ENCODE results near the gene MRPL43.

The MRPL43 gene

DNA sequence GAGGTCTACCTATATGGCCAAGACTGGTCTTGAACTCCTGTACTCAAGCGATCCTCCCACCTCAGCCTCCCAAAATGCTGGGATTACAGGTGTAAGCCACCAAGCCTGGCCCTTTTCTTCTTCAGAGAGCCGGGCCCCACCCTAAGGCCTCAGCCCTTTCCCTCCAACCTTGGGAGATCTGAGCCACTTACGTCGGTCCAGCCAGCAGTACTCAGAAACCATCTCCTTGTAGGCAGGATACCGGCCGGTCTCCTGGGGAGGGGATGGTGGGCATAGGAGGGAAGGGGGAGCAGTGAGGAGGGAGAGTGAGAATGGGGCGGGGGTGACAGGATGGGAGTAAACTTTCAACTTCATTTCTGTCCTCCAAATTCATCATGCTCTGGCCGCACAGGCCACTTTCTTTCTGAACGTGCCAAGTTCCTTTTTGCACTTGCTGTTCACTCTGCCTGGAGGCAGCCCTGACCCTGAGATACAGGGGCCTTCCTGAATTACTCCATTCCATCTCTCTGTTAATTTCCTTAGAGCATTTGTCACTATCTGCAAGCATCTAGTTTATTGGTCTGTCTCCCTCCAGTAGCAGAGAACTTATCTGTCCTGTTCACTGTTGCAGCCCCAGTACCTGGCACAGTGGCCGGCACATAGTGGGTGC is 33.3 kb upstream of the MRPL43 start:
- in situ Hi-C loops (cut with HindIII; ENCODE audit: low sequenced_read_pairs), result no loop called here

DNA sequence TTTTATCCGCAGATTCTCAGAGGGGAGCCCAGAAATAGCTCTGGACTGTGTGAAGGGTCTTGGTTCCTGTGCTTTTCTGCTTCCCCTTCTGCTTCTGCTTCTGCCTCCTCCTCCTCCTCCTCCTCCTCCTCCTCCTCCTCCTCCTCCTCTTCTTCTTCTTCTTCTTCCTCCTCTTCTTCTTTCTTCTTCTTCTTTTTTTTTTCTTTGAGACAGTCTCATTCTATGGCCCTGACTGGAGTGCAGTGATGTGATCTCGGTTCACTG is 32.1 kb upstream of the MRPL43 start:
- in situ Hi-C loops (cut with HindIII; ENCODE audit: low sequenced_read_pairs), result no loop called here

DNA sequence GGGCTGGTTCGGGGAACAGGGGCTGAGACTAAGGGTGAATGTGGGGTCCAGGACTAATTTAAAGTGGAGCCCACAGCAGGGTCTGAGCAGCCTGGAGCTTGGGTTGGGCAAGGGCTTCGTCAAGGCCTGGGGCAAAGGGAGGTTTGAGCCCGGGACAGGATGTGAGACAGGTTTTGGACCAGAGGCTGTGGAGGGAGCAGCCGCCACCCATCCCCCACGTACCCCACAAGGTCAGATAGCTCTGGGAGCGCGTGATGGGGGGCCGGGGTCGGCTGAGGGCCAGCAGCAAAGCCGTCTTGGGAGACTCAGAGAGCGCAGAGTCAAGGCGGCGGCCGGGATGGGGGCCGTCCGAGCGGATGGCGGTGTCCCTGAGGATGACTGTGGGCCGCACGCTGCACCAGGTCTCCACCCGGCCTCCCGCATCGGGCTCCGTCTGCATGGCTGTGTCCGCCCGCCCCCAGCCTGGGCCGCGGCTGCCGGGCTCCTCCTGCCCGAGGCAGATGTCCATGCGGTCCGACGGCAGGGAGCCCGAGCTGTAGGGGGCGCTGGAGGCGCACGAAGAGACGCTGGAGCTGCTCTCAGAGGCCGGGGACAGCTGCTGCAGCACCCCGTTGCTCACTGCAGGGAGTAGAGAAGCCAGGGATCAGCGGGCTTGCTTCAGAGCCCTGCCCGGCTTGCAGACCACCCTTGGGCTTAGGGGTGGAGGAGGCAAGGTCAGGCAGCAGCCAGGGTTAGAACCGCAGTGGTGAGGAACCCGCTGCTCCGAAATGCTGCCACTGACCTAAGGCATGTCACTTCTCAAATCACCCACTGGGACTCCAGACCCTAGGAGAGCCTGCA is 31.5 kb upstream of the MRPL43 start:
- in situ Hi-C loops (cut with HindIII; ENCODE audit: low sequenced_read_pairs), result no loop called here

DNA sequence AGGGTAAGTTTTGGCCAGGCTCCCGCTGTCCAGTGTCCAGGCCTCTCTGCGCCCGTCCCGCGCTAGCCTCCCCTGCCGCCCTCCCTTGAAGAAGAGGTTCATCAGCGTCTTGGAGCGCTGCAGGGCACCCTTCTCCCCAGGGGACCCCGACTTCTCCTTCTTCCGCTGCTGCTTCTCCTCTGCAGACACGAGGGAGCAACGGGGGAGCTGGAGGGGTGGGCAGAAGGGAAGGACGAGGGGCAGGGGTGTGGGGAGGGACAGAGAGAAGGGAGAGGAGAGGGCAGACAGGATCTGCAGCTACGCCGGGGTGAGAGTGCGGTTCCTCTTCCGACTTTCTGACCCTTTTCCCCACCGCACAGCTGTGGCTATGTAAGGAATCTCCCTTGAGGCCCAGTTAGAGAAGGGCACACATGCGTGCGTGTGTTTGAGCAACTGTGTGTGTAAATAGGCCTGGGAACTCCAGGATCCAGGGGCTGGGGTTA is 30.9 kb upstream of the MRPL43 start:
- in situ Hi-C loops (cut with HindIII; ENCODE audit: low sequenced_read_pairs), result no loop called here

DNA sequence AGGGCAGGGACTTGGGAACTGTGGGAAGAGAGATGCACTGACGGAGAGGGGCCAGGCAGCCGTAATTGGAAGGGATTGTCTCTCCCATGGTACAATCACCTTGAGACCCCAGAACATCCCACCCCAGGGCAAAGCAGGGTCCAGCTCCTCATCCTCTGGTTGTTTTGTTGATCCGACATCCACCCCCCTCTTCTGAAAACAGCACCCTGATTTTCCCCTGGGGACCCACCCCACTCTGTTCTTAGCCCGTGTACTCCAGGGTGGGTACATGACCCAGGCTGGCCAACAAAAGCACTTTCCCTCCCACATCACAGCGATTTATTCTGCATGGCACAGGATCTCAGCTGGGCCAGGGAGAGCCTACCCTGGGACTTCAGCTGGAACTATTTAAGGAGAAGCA is 29.5 kb upstream of the MRPL43 start:
- in situ Hi-C loops (cut with HindIII; ENCODE audit: low sequenced_read_pairs), result no loop called here

DNA sequence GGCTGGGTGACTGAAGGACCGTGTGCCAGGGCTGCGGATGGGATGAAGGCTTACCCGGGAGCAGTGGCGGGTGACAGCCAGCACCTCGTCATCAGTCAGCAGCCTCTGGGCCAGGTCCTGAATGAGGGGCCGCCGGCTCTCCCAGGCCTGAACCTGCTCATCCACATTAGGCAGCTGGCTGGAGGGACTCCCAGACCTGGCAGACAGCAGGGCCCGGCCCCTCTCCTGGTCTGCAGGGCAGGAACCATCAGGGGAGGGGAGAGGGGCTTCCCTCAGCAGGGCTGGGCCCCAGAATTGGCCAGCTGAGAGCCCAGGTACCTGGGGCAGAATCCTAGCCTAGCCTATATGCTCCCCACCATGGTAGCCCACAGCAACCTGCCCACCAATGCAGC is 28.3 kb upstream of the MRPL43 start:
- in situ Hi-C loops (cut with HindIII; ENCODE audit: low sequenced_read_pairs), result no loop called here

DNA sequence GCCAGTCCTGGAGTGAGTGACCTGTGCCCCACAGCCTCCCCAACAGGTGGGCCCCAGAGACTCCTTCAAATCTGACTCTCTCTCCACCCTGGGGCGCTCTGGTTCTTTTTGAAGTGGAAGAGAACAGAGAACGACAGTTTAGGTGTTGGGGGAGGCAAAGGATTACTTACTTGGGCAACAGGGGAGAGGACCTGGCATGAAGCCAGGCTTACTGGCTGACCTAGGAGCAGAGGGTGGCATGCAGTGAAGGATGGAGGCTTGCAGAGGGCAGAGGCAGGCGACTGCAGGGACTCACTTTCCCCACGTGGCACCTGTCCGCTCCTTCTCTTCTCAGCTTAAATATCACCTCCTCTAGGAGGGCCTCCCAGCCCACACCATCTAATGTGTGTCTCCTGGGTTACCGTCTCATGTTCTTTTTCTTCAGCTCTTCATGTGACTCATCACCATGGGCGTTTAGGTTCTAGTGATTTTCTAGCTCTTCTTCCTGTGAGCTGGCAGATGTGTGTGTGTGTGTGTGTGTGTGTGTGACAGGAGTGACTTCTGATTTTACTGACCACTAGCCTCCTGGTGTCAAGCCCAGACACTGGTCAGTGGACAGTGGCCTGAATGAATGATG is 27.8 kb upstream of the MRPL43 start:
- in situ Hi-C loops (cut with HindIII; ENCODE audit: low sequenced_read_pairs), result no loop called here

DNA sequence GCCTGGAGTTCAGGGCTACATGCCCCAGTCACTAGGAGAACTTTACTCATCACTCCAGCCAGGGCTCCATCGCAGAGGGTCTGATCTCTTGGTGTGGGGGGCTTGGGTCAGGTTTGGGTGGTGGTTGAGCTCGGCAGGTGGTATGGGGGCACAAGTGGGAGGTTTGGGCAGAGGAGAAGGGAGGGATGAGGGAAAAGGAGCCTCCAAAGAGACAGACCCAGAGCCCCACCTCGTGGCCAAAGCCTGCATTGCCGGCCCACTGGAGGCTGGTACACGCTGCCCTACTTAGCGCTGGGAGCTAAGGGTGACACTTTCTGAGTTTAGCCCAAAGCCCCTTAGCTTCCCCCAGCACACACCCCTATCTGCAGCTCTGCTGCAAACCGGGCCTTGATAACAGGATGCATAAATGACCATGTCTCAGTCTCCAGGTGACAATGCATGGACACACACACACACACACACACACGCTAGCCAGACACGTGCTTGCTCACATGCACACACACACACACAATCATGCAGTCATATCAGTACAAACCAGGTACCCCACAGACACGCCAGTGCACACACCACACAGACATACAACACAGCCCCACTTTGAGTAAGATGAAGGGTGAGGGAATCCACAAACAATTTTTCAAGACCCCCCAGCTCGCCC is 27.1 kb upstream of the MRPL43 start:
- in situ Hi-C loops (cut with HindIII; ENCODE audit: low sequenced_read_pairs), result no loop called here

DNA sequence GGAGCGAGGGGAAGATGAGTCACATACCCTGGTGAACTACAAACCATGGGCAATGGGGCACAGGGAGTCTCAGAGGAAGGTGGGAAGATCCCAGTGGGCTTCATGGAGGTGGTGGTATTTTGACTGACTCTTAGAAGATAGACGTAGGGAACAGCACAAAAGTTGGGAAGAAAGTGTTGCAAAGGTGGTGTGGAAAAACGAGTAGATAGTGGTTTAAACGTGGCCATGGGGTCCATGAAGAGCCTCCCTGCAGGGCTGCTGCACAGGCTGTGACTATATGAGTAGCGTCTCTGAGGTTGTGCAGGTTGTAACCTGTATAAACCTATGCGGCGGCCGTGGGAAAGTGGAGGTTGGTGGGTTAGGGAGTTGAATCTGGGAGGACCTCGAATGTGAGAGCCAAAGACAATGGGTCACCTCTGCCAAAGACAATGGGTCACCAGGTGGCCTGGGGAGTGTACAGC is 26.1 kb upstream of the MRPL43 start:
- in situ Hi-C loops (cut with HindIII; ENCODE audit: low sequenced_read_pairs), result no loop called here

DNA sequence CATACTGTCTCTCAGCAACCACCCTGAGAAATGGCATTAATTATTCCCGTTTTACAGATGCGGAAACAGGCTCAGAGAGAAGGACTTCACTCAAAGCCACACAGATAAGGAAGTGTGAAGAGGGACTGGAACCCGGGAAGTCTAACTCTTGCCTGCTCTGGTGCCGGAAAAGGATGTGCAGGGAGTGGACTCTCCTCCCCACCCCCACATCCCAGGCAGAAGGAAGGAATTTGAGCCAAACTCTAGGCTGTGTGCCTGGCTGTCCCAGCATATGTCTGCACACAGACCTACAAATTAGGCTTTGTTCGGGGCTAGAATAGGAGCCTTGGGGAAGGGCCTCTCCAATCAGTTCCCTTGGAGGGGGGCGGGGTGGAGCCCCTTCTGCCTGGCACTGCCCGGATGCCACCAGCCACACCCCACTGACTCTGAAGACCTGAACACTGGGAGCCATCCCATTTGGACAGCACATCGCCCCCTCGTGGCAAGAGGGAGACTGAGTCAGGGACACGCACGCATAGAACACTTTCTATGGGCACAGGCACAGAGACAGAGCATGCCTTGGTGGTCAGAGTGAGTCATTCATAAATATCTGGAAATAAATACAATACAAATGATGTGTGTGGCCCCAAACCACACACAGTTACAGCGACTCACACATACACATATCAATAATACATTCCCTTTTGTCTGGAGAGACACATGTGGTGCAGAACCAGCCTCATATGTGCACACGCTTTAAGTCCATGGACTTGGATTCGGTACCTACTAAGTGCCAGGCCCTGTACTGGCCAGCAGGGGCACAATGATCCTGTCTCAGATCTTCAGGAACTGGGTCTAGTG is 25.4 kb upstream of the MRPL43 start:
- in situ Hi-C loops (cut with HindIII; ENCODE audit: low sequenced_read_pairs), result no loop called here

DNA sequence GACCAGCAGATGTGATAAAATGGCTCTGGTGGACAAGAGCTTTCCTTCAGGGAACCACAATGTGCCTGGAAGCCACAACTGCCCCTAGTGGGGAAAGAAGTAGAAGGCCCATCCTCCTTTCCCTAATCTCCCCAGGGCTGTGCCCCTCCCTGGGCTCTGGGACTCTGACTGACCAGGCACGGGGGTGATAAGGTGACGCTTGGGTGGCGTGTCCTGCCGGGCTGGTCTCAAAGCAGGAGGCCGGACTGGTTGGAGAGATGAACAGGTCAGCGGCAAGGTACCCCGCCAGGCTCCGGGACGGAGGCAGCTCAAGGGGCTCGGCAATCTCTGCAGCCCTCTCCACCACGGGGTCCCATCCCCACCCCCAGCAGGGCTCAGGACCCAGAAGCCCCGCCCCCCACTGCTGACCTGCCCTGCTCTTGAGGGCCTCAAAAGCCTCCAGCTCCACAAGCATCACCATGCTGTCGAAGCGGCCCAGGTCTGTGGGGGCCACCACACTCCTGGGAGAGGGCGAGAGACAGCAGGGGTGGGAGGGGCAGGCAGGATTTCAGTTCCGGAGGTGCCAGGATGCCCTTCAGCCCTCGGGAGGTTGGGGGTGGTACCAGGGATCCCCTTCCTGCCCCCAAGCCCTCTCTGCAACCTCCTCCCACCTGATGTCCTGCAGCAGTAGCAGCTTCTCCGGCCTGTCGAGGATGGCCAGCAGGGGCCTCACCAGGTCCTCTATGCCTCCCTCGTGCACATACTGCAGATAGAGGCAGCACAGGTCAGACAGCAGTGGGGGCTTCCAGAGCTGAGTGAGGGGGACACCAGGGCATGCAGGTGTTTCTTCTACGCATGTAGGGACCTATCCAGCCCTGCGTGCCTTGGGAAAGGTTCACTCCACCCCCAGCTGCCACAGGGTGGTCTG is 24.5 kb upstream of the MRPL43 start:
- in situ Hi-C loops (cut with HindIII; ENCODE audit: low sequenced_read_pairs), result no loop called here

DNA sequence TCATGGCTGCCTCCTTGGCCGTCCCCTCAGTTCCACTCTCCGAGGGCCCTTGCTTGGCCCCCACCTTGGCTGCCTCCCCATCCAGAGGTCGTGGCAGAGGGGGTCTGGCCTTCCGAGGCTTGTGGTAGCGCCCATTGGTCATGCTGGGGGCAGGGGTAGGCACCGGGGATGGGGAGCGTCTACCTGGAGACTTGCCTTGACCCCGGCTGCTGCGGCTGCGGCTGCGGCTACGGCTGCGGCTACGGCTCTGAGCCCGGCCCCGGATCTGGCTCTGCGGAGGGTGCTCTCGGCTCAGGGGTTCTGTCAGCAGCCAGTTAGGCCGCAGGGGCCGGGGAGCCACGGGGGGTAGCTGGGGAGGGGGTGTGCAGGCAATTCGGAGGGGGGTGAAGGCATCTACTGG is 23.0 kb upstream of the MRPL43 start:
- in situ Hi-C loops (cut with HindIII; ENCODE audit: low sequenced_read_pairs), result no loop called here

DNA sequence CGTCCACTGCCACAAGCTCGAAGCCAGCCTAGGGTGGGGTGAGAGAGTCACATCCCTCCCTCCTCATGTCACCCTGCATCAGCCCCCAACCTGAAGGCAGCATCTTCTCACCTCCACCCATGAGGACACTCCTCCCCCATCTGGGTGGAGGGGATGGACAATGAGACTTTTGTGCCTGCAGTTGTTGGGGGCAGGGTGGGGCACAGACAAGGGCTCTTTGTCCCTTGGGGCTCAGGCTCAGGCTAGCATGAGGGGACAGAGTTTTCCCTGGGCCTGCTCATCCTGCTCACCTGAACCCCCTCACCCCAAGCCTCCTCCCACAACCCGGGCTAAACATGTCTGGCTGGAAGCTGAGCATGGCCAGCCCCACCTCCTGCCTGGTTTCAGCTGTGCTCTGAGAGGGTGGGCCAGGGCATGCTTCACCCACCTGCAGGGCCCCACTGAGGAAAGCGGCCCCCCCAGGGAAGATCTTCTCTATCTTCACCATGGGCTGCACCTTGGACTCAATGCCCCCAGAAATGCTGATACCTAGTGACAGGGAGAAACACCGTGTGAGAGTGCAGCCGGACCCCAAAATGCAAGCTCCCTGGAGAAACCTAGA is 21.6 kb upstream of the MRPL43 start:
- in situ Hi-C loops (cut with HindIII; ENCODE audit: low sequenced_read_pairs), result no loop called here

DNA sequence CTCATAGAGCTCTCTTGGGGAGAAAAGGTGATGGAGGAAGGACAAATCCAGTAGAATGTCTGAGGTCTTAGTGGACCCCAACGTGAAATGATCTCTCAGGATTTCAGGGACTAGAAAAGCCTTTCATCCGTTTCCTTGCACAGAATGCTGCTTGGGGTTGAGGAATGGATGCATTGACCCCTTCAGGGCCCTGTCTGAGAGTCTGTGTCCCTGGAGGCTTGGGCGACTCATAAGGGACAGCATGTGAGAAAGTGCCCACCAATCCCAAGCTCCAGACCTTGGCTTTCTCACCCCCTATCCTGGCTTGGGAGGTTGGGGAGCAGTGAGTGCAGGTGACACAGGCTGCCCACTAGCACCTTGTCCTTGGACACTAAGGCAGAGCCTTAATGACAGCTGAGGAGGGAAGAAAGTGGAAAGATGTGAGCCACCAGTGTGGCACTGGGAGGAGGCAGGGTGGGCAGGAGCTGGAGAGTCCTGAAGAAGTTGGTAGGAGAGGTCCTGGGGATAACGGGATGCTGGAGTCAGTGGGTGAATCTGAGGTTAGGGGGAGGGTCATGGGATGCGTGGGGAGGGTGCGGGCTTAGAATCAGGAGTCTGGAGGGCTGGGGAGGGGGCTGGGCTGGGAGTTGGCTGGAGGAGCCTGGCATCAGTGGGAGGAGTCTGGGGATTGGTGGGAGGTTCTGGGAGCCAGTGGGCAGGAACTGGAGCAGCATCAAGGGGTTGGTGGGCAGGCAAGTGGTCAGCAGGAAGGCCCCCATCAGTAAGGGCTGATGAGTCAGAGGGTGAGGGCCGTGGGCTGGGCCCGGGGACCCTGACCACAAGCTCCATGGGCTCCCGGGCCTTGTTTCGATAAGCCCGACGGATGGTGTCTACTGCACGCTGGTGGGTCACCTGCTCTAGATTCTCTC is 20.9 kb upstream of the MRPL43 start:
- in situ Hi-C loops (cut with HindIII; ENCODE audit: low sequenced_read_pairs), result no loop called here

DNA sequence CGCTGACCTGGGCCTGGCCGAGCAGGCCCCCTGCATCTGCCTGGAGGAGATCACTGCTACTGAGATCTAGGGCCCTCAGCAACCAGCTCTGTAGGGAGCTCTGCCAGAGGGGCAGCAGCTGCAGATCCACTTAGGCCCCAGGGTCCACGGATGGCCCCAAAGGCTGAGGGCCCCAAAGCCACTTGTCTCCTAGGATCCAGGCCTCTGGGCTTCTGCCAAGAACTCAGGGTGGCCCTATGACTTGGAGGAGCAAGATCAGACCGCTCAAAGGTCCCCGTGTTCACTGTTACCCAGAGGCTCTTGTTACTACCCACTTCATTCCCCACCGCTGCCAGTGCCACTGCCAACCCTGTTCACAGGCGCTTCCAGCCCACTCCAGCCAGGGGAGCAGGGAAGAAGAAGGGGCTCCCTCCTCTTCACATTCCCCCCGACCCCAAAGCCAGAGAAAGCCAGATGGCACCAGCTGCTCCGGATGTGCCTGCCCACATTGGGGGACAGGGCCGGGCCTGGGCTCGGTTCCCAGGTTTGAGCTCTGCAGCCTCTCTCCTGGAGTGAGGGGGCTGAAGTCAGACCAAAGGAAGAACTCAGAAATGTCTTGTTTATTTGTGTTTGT is 19.9 kb upstream of the MRPL43 start:
- in situ Hi-C loops (cut with HindIII; ENCODE audit: low sequenced_read_pairs), result no loop called here

DNA sequence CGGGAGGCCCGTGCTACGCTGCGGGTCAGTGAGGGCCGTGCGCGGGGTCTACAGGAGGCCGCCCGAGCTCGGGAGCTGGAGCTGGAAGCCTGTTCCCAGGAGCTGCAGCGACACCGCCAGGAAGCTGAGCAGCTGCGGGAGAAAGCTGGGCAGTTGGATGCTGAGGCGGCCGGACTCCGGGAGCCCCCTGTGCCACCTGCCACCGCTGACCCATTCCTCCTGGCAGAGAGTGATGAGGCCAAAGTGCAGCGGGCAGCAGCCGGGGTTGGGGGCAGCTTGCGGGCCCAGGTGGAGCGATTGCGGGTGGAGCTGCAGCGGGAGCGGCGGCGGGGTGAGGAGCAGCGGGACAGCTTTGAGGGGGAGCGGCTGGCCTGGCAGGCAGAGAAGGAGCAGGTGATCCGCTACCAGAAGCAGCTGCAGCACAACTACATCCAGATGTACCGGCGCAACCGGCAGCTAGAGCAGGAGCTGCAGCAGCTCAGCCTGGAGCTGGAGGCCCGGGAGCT is 19.3 kb upstream of the MRPL43 start:
- in situ Hi-C loops (cut with HindIII; ENCODE audit: low sequenced_read_pairs), result no loop called here

DNA sequence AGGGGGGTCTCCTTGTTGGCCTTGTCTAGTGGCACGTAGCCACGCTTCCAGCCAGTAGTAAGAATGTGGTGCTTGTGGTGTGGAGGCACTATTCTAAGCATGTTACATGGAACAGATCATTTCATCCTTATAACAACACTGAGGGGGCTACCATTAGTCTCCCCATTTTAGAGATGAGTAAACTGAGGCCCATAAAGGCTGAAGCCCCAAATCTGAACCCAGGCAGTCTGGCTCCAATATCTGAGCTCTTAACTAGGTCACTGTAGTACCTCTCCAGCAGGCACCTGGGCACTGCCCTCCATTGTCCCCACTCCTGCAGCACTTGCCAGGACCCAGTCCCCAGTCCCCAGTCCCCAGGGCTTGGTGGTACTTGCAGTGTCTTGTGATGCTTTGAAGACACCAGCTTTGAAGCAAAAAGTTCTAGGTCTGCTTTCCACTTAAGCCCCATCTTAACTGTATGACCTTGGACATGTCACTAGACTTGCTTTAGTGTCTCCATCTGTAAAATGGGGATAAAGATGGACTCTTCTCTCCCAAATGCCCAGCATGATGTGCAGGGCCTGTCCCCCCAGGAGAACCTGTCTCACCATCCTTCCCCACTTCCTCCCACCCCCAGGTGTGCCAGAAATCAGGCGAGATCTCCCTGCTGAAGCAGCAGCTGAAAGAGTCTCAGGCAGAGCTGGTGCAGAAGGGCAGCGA is 18.7 kb upstream of the MRPL43 start:
- in situ Hi-C loops (cut with HindIII; ENCODE audit: low sequenced_read_pairs), result no loop called here
